HG03045 (cell line): Measurements from ENCODE around the gene LGALS9.
"Not testable (repeated sequence)": the region's sequence is repeated elsewhere in the genome, so short reads cannot be mapped to it uniquely, and the experiment has no call there.

Source experiments
- ATAC-seq: cut with Tn5 transposase; IDR thresholded peaks from one replicate; pipeline ENCODE4 v1.9.1; 2021; ENCODE audit warnings: mild to moderate bottlenecking, moderate library complexity; ENCODE audit not compliant: unreplicated experiment

The LGALS9 gene

GRCh38 chr17:27625856-27626255 is 5.1 kb upstream of the LGALS9 start:
- ATAC-seq = no peak

GRCh38 chr17:27627514-27627913 is 3.5 kb upstream of the LGALS9 start:
- ATAC-seq = no peak

GRCh38 chr17:27628376-27628775 is 2.6 kb upstream of the LGALS9 start:
- no peak for ATAC-seq

DNA sequence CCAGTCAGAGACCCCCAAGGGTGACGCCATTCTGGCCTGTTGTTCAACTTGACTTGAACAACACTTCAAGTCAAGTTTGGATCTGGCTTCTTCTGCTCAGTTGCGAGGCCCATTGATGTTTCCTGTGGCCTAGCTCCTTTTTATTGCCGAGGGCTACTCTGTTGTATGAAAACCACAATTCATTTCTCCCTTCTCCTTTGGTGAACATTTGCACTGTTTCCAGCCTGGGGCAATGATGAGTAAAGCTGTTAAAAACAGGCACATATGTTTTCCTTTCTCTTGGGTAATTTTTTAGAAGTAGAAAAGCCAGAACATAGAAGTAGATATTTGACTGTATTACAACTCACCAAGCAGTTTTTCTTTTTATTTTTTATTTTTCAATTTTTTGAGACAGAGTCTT is 1.7 kb upstream of the LGALS9 start:
- ATAC-seq = not testable (repeated sequence)

DNA sequence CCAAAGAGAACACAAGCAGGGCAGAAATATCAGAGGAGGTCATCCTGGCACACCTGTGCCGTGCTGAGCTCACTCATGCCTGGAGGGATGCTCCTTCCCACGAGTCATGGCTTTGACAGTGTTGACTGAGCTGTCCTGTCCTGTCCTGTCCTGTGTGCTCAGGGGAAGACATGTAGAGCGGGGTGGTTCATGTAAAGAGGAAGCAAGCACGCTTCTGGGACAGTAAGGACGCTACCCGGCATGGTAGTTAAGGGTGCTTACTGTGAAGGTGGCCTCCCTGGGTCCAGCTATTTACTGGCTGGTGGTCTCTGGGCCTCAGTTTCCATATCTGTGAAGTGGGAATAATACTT is 398 bp downstream of the LGALS9 start:
- peak; percentile 41 for ATAC-seq

DNA sequence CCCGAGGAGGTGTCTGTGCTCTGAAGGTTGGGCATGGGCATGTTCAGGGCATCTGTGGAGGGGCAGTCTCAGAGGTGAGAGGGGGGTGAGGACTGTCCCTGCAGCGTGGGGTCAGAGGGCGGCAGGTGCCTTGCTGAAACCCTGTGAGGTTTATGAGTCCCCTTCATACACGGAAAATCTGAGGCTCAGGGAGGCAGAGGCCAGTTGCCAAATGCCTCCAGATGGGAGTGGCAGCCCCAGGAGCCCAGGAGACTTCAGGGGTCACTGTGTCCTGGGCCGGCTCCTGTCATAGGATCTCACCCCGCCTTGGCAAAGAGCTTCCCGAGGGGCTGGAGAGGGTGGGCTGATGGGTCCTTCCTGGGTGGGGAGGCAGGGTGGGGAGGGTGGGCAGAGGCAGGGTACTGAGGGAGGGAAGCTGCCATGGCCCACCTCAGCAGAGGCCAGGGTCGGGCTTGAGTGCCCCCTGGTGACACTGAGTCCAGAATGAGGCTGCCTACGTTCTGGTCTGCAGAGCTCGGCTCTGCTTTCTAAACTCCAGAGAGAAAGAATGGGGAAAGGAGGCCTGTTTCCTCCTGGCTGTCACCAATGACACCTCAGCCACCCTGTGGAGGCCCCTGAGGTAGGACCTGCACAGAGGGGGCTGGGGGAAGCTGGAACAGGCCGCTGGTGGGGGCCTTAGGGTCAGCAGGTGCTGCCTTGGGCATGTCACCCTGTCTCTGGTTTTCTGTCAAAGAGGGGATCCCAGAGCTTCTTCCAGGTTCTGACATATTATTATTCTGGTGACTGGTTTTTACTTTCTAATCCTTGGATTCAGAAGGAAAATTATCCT is 1.1 kb downstream of the LGALS9 start:
- ATAC-seq = no peak

GRCh38 chr17:27632766-27633165 is 1.8 kb downstream of the LGALS9 start:
- ATAC-seq = not testable (repeated sequence)

GRCh38 chr17:27633312-27634025 is 2.5 kb downstream of the LGALS9 start:
- no peak for ATAC-seq

GRCh38 chr17:27634026-27634335 is 3.0 kb downstream of the LGALS9 start:
- no peak for ATAC-seq

GRCh38 chr17:27634776-27635175 is 3.8 kb downstream of the LGALS9 start:
- no peak for ATAC-seq

- ATAC-seq = no peak
These were observed 4.4 kb downstream of the LGALS9 start for GRCh38 chr17:27635275-27635823.

- not testable (repeated sequence) for ATAC-seq
These were observed 5.1 kb downstream of the LGALS9 start for GRCh38 chr17:27636005-27636520.

DNA sequence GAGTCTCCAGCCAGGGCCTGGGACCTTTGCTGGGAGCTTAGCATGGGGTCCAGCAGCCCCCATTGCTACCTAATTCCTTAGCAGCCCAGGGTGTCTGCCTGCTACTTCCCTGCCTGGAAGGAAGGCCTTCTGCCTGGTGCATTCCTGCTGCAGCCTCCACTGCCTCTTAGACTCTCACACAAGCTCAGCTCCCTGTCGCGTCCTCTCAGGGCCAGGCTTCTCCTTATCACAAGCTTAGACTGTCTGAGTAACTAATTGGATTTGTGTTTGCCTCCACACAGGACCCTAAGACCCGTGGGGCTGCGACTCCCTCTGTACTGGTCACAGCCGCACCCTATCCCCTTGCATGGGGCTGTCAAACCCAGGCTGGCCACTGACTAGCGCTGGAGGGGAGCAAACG is 6.8 kb downstream of the LGALS9 start:
- not testable (repeated sequence) for ATAC-seq

DNA sequence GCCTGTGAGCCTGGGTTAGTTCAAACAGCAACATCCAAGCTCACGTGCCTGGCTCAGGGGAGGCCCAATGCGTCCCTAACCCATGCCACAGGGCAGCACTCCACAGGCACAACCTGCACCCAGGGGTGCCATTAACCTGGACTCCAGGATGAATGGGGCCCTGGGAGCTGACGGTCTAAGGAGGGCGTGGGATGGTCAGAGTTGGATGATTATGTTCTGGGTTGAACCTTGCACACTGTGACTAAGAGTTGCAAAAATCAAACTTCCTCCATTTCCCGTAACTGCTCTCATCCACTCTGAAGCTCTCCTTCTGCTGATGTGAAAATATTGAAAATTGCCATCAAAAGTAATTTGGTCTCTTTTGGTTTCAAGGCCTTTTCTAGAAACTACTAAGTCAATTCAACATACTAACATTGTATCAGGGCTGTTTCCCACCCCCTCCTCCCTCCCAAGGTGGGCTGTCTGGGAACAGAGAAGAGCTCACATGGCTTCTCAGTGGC is 7.5 kb downstream of the LGALS9 start:
- ATAC-seq = not testable (repeated sequence)

- ATAC-seq = no peak
These were observed 9.8 kb downstream of the LGALS9 start for GRCh38 chr17:27640790-27641189.

- no peak for ATAC-seq
These were observed 13.6 kb downstream of the LGALS9 start for GRCh38 chr17:27644586-27644985.

DNA sequence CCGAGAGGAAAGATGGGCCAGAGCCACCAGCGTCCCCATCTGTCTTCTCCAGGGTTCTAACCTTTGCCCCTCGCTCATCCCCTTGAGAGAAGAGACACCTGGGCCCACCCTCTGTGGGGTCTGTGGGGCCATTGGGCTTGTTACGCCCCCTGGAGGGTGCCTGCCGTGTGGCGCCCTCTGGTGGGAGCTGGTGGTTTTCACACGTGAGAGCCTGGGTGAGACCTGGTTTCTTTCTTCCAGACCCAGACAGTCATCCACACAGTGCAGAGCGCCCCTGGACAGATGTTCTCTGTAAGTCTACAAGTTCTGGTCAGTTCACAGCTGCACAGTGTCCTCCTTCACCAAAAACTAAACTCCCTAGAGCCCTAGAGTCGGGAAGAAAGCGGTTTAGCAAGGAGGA is 14.6 kb downstream of the LGALS9 start:
- not testable (repeated sequence) for ATAC-seq

DNA sequence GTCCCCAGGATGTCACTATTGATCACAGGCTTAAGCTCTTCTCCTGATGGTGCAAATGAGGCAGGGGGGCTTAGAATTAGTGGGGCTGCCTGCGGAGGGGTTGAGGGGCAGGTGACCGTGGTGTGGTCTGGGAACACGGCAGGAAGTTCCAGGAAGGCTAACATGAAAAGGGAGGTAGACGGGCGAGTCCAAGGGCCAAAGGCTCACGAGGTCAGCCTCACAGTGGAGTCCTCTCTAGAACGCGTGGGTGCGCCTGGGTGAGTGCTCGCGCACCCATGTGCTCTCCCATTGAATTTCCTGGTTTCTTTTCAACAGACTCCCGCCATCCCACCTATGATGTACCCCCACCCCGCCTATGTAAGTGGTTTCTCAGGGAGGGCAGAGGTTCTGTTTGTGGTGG is 15.2 kb downstream of the LGALS9 start:
- ATAC-seq = no peak

DNA sequence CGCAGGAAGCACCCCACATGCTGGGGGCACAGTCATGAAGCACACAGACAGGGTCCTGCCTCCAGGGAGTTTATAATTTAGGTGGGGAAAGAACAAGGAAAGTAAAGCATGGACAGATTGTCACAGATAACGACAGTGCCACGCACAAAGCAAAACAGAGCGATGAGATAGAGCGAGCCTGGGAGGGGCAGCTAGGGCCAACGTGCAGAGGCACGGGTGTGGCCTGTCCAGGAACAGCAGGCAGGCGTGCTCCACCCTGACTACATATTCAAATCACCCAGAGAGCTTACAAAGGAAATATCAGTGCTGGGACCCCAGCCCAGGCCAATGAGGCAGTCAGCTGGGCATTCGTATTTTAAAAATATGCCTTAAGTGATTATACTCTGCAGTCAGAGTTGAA is 16.8 kb downstream of the LGALS9 start:
- ATAC-seq = no peak

DNA sequence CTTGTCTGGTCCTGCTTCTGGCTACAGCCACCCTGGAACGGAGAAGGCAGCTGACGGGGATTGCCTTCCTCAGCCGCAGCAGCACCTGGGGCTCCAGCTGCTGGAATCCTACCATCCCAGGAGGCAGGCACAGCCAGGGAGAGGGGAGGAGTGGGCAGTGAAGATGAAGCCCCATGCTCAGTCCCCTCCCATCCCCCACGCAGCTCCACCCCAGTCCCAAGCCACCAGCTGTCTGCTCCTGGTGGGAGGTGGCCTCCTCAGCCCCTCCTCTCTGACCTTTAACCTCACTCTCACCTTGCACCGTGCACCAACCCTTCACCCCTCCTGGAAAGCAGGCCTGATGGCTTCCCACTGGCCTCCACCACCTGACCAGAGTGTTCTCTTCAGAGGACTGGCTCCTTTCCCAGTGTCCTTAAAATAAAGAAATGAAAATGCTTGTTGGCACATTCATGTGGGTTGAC is 18.2 kb downstream of the LGALS9 start:
- not testable (repeated sequence) for ATAC-seq

DNA sequence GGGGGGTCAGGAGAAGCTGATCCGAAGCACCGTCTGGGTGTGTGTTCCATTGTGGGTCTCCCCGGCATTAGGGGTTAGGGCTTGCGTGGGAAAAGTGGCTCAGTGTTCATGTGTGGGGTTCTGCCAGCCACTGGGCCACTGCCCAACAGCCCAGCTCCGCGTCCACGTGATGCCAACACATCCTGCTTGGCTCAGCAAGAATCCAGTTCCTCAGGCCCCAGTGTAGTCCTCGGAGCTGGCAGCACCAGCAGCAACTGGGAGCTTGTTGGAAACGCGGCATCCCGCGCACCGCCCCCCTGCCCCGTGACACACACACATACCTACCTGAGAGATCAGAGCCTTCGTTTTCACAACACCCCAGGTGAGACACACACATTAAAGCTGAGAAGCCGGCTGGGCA is 18.9 kb downstream of the LGALS9 start:
- ATAC-seq = no peak

DNA sequence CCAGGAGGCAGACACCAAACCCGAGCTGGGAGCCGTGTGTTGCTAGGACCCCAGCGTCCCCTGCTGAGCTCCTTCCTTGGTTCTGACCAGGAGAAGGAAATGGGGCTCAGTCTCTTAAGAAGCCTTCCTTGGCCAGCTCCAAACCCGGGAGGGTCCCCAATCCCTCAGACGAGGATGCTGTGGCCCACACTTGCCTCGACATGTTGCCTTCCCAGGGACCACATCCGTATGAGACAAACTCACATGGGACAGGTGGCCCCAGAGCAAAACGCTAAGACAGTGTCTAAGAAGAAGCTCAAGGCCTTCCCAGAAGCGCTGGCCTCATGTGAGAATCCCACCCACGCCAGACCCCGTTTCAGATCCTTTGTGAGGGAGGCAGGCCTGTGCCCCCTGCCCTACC is 19.8 kb downstream of the LGALS9 start:
- ATAC-seq = no peak
